Measurements from ENCODE around the gene HMGCS2. TPM values are rescaled to one million over a fixed set of nuclear protein-coding genes. Genes with fewer than 3 reads are reported as not detected.

HMGCS2 gene
- total and polyA plus RNA-seq, 9 of the 15 experiments (the other 6 are each of a cell fraction or from before 2014, with no cell fraction given), result 0.13 TPM; not detected in 8

DNA sequence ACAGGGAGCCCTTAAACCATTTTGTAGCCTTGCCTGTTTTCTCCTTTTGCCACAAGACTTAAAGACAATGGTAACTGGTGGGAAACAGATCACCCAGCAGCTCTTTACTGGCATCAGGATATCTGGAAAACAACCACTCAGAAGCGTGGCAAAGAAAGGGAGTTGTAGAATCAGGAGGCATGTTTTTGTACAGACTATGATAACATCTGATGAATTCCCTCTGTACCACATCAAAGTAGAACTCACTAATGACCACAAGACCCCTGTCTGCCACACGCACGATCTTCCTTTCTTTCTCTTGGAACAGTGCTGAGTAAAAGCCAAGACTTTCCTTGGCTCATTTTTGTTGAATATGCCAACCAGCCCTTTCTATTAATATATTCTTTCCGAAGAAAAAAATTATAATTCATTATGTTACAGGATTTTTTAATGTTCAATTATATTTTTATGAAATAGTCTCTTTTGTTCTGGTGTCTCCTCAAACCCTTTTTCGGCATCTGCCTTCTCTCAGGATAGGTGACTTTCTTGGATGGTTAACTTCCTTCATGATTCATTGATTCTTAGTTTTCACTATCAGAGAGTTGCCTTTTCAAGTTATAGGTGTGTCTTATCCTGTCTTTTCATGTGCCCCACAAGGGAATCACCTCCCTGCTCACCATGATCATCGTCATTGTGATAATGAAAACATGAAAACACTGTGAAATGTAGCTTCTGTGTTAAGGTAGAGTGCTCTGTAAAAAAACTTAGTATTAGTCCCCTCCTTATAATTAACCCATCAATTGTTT is 64.8 kb downstream of the HMGCS2 start:
- Histone ChIP-seq H4K20me1 (replicated peaks; ENCODE audit: control insufficient read depth, insufficient read depth, low read length) (no peaks in the 10 kb centered on the region), H3K4me3 (no peak overlapping the region), H3K9ac (ENCODE audit: insufficient read depth in 1 of 2, low read depth in 2 of 2, low read length in 2 of 2) (no peak overlapping the region), H3K27me3 (ENCODE audit: control insufficient read depth in 2 of 2, insufficient read depth in 2 of 2, low read length in 2 of 2) (peaks cover 4 to 9% of the 10 kb centered on the region in 2 experiments; a peak in 4 of 5 replicates), H2AFZ (ENCODE audit: low read depth, low read length) (no peak overlapping the region), H3K27ac (ENCODE audit: extremely low read depth, low read depth, low read length) (no peak overlapping the region), H3K36me3 (ENCODE audit: control insufficient read depth, insufficient read depth, low read length) (no peaks in the 10 kb centered on the region), H3K9me3 (replicated peaks; ENCODE audit: control insufficient read depth, insufficient read depth, low read depth, low read length) (peaks cover 2% of the 10 kb centered on the region; the same call in 1 of the 2 replicates), H3K4me2 (ENCODE audit: insufficient read depth, low read length) (no peak overlapping the region), H3K4me1 (replicated peaks in 1 of 2; ENCODE audit: control insufficient read depth in 2 of 2, insufficient read depth in 2 of 2, low read length in 2 of 2) (no peaks in the 10 kb centered on the region), H3K79me2 (ENCODE audit: control insufficient read depth, insufficient read depth, low read length) (no peaks in the 10 kb centered on the region), H3K9me1 (ENCODE audit: control insufficient read depth, insufficient read depth, low read length) (no peaks in the 10 kb centered on the region)
- CTCF ChIA-PET (ENCODE audit: low intra/inter-chr PET ratio), result no interaction called here
- intact Hi-C loops (cut with micrococcal nuclease) (no loop called here), in situ Hi-C loops (cut with MboI) (no loop called here)
- TF ChIP-seq MCM3 (IDR thresholded peaks at IDR 0.05), result no peak
- TF ChIP-seq XRCC3 (IDR thresholded peaks at IDR 0.05), result no peak
- TF ChIP-seq, protein P1, sequence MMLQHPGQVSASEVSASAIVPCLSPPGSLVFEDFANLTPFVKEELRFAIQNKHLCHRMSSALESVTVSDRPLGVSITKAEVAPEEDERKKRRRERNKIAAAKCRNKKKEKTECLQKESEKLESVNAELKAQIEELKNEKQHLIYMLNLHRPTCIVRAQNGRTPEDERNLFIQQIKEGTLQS (IDR thresholded peaks at IDR 0.05), result no peak
- TF ChIP-seq, protein P1 (CRISPR knock-in tag; conservative IDR thresholded peaks at IDR 0.05), result no peak
- no TSS peak for BruUV-seq (replicated peaks)
- POLR2A ChIA-PET, result interaction anchor here (0.6 to 1.5 kb wide), 3 partner anchors 8 to 87 kb away, joined by 3 to 5 read pairs (median 3); partner anchors contain the start of gene PHGDH
- WGBS (ENCODE audit: insufficient coverage, low coverage, missing lambda C conversion rate), result 3% methylated on average over 6 of the region's 6 CpGs
- DNase-seq (ENCODE audit: extremely low read depth in 1 of 4, low spot score in 3 of 4), result no peak
- no peak for ATAC-seq
- FAIRE-seq, result no peak

Measured in K562 (cell line).